ENCODE results near the gene YIPF1.

Gene YIPF1

GRCh38 chr1:53889304-53890298, at the start of gene YIPF1:
TSS of gene YIPF1 (minus strand) at chr1:53889797. CDS start at chr1:53888937, 860 bp downstream.
- H3K27ac ChIP-seq (ENCODE audit: low read depth, low read length), result peak within 1 kb of the TSS; percentile 94
- peak within 1 kb of the TSS; percentile 88 for H3K4me3 ChIP-seq (ENCODE audit: low read depth, low read length)
- H3K4me1 ChIP-seq (ENCODE audit: control insufficient read depth, insufficient read depth, low read length, unreplicated experiment), result peaks cover 10% of the 10 kb centered on the region
- H2AFZ ChIP-seq (ENCODE audit: low read length, unreplicated experiment), result peak within 1 kb of the TSS; percentile 94
- no peaks in the 10 kb centered on the region for H3K36me3 ChIP-seq (ENCODE audit: insufficient read depth, low read length)
- H3K27me3 ChIP-seq (ENCODE audit: insufficient read depth, low read length), result no peaks in the 10 kb centered on the region
- no peaks in the 10 kb centered on the region for H3K79me2 ChIP-seq (ENCODE audit: control insufficient read depth, insufficient read depth, low read length, unreplicated experiment)

- peak overlapping the region; percentile 79 for H3K27ac ChIP-seq (ENCODE audit: low read depth, low read length)
- no peak overlapping the region for H2AFZ ChIP-seq (ENCODE audit: low read length, unreplicated experiment)
- peak overlapping the region; percentile 32; the same call in 1 of the 2 replicates for H3K4me3 ChIP-seq (ENCODE audit: low read depth, low read length)
- peaks cover 28% of the 10 kb centered on the region for H3K4me1 ChIP-seq (ENCODE audit: control insufficient read depth, insufficient read depth, low read length, unreplicated experiment)
- H3K27me3 ChIP-seq (ENCODE audit: insufficient read depth, low read length), result no peaks in the 10 kb centered on the region
- peaks cover 28% of the 10 kb centered on the region for H3K79me2 ChIP-seq (ENCODE audit: control insufficient read depth, insufficient read depth, low read length, unreplicated experiment)
- peaks cover 34% of the 10 kb centered on the region for H3K36me3 ChIP-seq (ENCODE audit: insufficient read depth, low read length)
These were observed 48.7 kb upstream of the YIPF1 start for GRCh38 chr1:53938136-53938830.

GRCh38 chr1:53936430-53936829, 46.8 kb upstream of the YIPF1 start:
- no peak overlapping the region for H3K4me3 ChIP-seq (ENCODE audit: low read depth, low read length)
- H3K36me3 ChIP-seq (ENCODE audit: insufficient read depth, low read length), result peaks cover 41% of the 10 kb centered on the region
- no peak overlapping the region for H3K27ac ChIP-seq (ENCODE audit: low read depth, low read length)
- peaks cover 11% of the 10 kb centered on the region for H3K79me2 ChIP-seq (ENCODE audit: control insufficient read depth, insufficient read depth, low read length, unreplicated experiment)
- peaks cover 21% of the 10 kb centered on the region for H3K4me1 ChIP-seq (ENCODE audit: control insufficient read depth, insufficient read depth, low read length, unreplicated experiment)
- H3K27me3 ChIP-seq (ENCODE audit: insufficient read depth, low read length), result no peaks in the 10 kb centered on the region
- H2AFZ ChIP-seq (ENCODE audit: low read length, unreplicated experiment), result no peak overlapping the region

- H3K79me2 ChIP-seq (ENCODE audit: control insufficient read depth, insufficient read depth, low read length, unreplicated experiment), result peaks cover 6% of the 10 kb centered on the region
- no peak overlapping the region for H3K27ac ChIP-seq (ENCODE audit: low read depth, low read length)
- H3K4me3 ChIP-seq (ENCODE audit: low read depth, low read length), result no peak overlapping the region
- peaks cover 34% of the 10 kb centered on the region for H3K36me3 ChIP-seq (ENCODE audit: insufficient read depth, low read length)
- H2AFZ ChIP-seq (ENCODE audit: low read length, unreplicated experiment), result no peak overlapping the region
- no peaks in the 10 kb centered on the region for H3K27me3 ChIP-seq (ENCODE audit: insufficient read depth, low read length)
- peaks cover 11% of the 10 kb centered on the region for H3K4me1 ChIP-seq (ENCODE audit: control insufficient read depth, insufficient read depth, low read length, unreplicated experiment)
These were observed 44.7 kb upstream of the YIPF1 start for GRCh38 chr1:53934170-53934765.

GRCh38 chr1:53931523-53931922, 41.9 kb upstream of the YIPF1 start:
- peaks cover 47% of the 10 kb centered on the region for H3K36me3 ChIP-seq (ENCODE audit: insufficient read depth, low read length)
- H3K79me2 ChIP-seq (ENCODE audit: control insufficient read depth, insufficient read depth, low read length, unreplicated experiment), result no peaks in the 10 kb centered on the region
- no peak overlapping the region for H2AFZ ChIP-seq (ENCODE audit: low read length, unreplicated experiment)
- H3K27ac ChIP-seq (ENCODE audit: low read depth, low read length), result no peak overlapping the region
- no peak overlapping the region for H3K4me3 ChIP-seq (ENCODE audit: low read depth, low read length)
- H3K27me3 ChIP-seq (ENCODE audit: insufficient read depth, low read length), result no peaks in the 10 kb centered on the region
- H3K4me1 ChIP-seq (ENCODE audit: control insufficient read depth, insufficient read depth, low read length, unreplicated experiment), result no peaks in the 10 kb centered on the region

GRCh38 chr1:53930932-53931331, 41.3 kb upstream of the YIPF1 start:
- Histone ChIP-seq H3K36me3 (ENCODE audit: insufficient read depth, low read length) (peaks cover 47% of the 10 kb centered on the region), H2AFZ (ENCODE audit: low read length, unreplicated experiment) (no peak overlapping the region)

GRCh38 chr1:53929246-53929960, 39.8 kb upstream of the YIPF1 start:
- Histone ChIP-seq H3K27ac (ENCODE audit: low read depth, low read length) (no peak overlapping the region), H3K36me3 (ENCODE audit: insufficient read depth, low read length) (peaks cover 36% of the 10 kb centered on the region)

More at GRCh38 chr1:53930932-53931331, 41.3 kb upstream of the YIPF1 start:
- Histone ChIP-seq H3K79me2 (ENCODE audit: control insufficient read depth, insufficient read depth, low read length, unreplicated experiment) (no peaks in the 10 kb centered on the region), H3K27me3 (ENCODE audit: insufficient read depth, low read length) (no peaks in the 10 kb centered on the region), H3K4me3 (ENCODE audit: low read depth, low read length) (no peak overlapping the region), H3K27ac (ENCODE audit: low read depth, low read length) (no peak overlapping the region), H3K4me1 (ENCODE audit: control insufficient read depth, insufficient read depth, low read length, unreplicated experiment) (no peaks in the 10 kb centered on the region)

GRCh38 chr1:53927376-53927881, 37.8 kb upstream of the YIPF1 start:
- no peak overlapping the region for H2AFZ ChIP-seq (ENCODE audit: low read length, unreplicated experiment)
- H3K27ac ChIP-seq (ENCODE audit: low read depth, low read length), result no peak overlapping the region
- H3K4me1 ChIP-seq (ENCODE audit: control insufficient read depth, insufficient read depth, low read length, unreplicated experiment), result no peaks in the 10 kb centered on the region
- H3K4me3 ChIP-seq (ENCODE audit: low read depth, low read length), result no peak overlapping the region
- H3K27me3 ChIP-seq (ENCODE audit: insufficient read depth, low read length), result no peaks in the 10 kb centered on the region
- peaks cover 34% of the 10 kb centered on the region for H3K36me3 ChIP-seq (ENCODE audit: insufficient read depth, low read length)
- no peaks in the 10 kb centered on the region for H3K79me2 ChIP-seq (ENCODE audit: control insufficient read depth, insufficient read depth, low read length, unreplicated experiment)

More at GRCh38 chr1:53929246-53929960, 39.8 kb upstream of the YIPF1 start:
- no peak overlapping the region for H2AFZ ChIP-seq (ENCODE audit: low read length, unreplicated experiment)
- no peaks in the 10 kb centered on the region for H3K79me2 ChIP-seq (ENCODE audit: control insufficient read depth, insufficient read depth, low read length, unreplicated experiment)
- no peaks in the 10 kb centered on the region for H3K4me1 ChIP-seq (ENCODE audit: control insufficient read depth, insufficient read depth, low read length, unreplicated experiment)
- no peaks in the 10 kb centered on the region for H3K27me3 ChIP-seq (ENCODE audit: insufficient read depth, low read length)
- H3K4me3 ChIP-seq (ENCODE audit: low read depth, low read length), result no peak overlapping the region

GRCh38 chr1:53919675-53920066, 30.1 kb upstream of the YIPF1 start:
- peaks cover 37% of the 10 kb centered on the region for H3K36me3 ChIP-seq (ENCODE audit: insufficient read depth, low read length)
- no peaks in the 10 kb centered on the region for H3K27me3 ChIP-seq (ENCODE audit: insufficient read depth, low read length)
- no peak overlapping the region for H2AFZ ChIP-seq (ENCODE audit: low read length, unreplicated experiment)
- no peaks in the 10 kb centered on the region for H3K4me1 ChIP-seq (ENCODE audit: control insufficient read depth, insufficient read depth, low read length, unreplicated experiment)
- H3K79me2 ChIP-seq (ENCODE audit: control insufficient read depth, insufficient read depth, low read length, unreplicated experiment), result no peaks in the 10 kb centered on the region
- H3K27ac ChIP-seq (ENCODE audit: low read depth, low read length), result no peak overlapping the region; the same call in 1 of the 2 replicates
- H3K4me3 ChIP-seq (ENCODE audit: low read depth, low read length), result no peak overlapping the region

GRCh38 chr1:53918343-53918742, 28.7 kb upstream of the YIPF1 start:
- H3K27ac ChIP-seq (ENCODE audit: low read depth, low read length), result no peak overlapping the region

More at GRCh38 chr1:53918343-53918742, 28.7 kb upstream of the YIPF1 start:
- no peak overlapping the region for H3K4me3 ChIP-seq (ENCODE audit: low read depth, low read length)
- no peak overlapping the region for H2AFZ ChIP-seq (ENCODE audit: low read length, unreplicated experiment)
- peaks cover 31% of the 10 kb centered on the region for H3K36me3 ChIP-seq (ENCODE audit: insufficient read depth, low read length)
- no peaks in the 10 kb centered on the region for H3K79me2 ChIP-seq (ENCODE audit: control insufficient read depth, insufficient read depth, low read length, unreplicated experiment)
- H3K27me3 ChIP-seq (ENCODE audit: insufficient read depth, low read length), result no peaks in the 10 kb centered on the region
- no peaks in the 10 kb centered on the region for H3K4me1 ChIP-seq (ENCODE audit: control insufficient read depth, insufficient read depth, low read length, unreplicated experiment)

Measured in ACC112 (cell line).